CD4-positive, alpha-beta T cell (primary cell): ENCODE measurements around the gene TSPAN7. TPM values are rescaled to one million over a fixed set of nuclear protein-coding genes. Genes with fewer than 3 reads are reported as not detected.

ENCODE experiments used
- ATAC-seq: fragments of 200-7000 bp; cut with Tn5 transposase; one replicate; pipeline ENCODE4 v1.10.0; 2022; ENCODE audit warnings: mild to moderate bottlenecking; ENCODE audit not compliant: poor library complexity
- CTCF ChIA-PET: fragments of 350-600 bp; sonication (Branson Sonifier 250); formaldehyde crosslinking; loops from one replicate; lab custom pipeline; 2021; ENCODE audit warnings: antibody characterized with exemption, inconsistent platforms; lab: Charles Lee
- POLR2A ChIA-PET: fragments of 350-600 bp; sonication (Branson Sonifier 250); formaldehyde crosslinking; loops from one replicate; lab custom pipeline; 2021; ENCODE audit warnings: antibody characterized with exemption, inconsistent platforms; lab: Charles Lee
- DNase-seq, 14 experiments: peaks; one replicate each; pipeline ENCODE4 v3.0.0-alpha.2; 2013 to 2020; ENCODE audit warnings: mixed read lengths in 2 of 14
- H3K27ac ChIP-seq, 2 donors: one replicate each; pipeline versions ENCODE4 v1.5.1 to v1.7.0; 2013; ENCODE audit warnings: low read length in 2 of 2, low read depth in 1 of 2, mild to moderate bottlenecking in 1 of 2
- H3K27me3 ChIP-seq, 2 experiments: 1 replicate in 1 of 2; 2 replicates in 1 of 2; pipeline versions ENCODE4 v1.6.1 to v1.7.0; 2013; ENCODE audit warnings: low read length in 2 of 2, control low read depth in 1 of 2, mild to moderate bottlenecking in 1 of 2, moderate library complexity in 1 of 2; ENCODE audit not compliant: insufficient read depth in 2 of 2, control insufficient read depth in 1 of 2
- H3K36me3 ChIP-seq: one replicate; pipeline ENCODE4 v1.6.1; 2013; ENCODE audit warnings: low read length, control low read depth; ENCODE audit not compliant: insufficient read depth
- H3K4me1 ChIP-seq: one replicate; pipeline ENCODE4 v1.6.1; 2013; ENCODE audit warnings: low read length, control low read depth; ENCODE audit not compliant: insufficient read depth
- H3K4me3 ChIP-seq: one replicate; pipeline ENCODE4 v1.5.1; 2013; ENCODE audit warnings: mild to moderate bottlenecking, low read length, moderate library complexity
- H3K9me3 ChIP-seq, 2 experiments: 1 replicate in 1 of 2; 2 replicates in 1 of 2; pipeline versions ENCODE4 v1.6.1 to v1.7.0; 2013; ENCODE audit warnings: low read length in 2 of 2, mild to moderate bottlenecking in 2 of 2, control low read depth in 1 of 2, moderate library complexity in 1 of 2; ENCODE audit not compliant: control insufficient read depth in 1 of 2, insufficient read depth in 1 of 2
- H3K27ac Mint-ChIP-seq: one replicate; pipeline ENCODE4 v1.8.0; 2020; ENCODE audit warnings: mixed read lengths
- H3K27me3 Mint-ChIP-seq: one replicate; pipeline ENCODE4 v1.8.0; 2021; ENCODE audit warnings: mixed read lengths
- H3K36me3 Mint-ChIP-seq: one replicate; pipeline ENCODE4 v1.8.0; 2021; ENCODE audit warnings: low read depth, mixed read lengths
- H3K4me1 Mint-ChIP-seq: one replicate; pipeline ENCODE4 v1.8.0; 2021; ENCODE audit warnings: low read depth, mixed read lengths
- H3K4me3 Mint-ChIP-seq: one replicate; pipeline ENCODE4 v1.8.0; 2020; ENCODE audit warnings: mild to moderate bottlenecking, mixed read lengths
- H3K9me3 Mint-ChIP-seq: one replicate; pipeline ENCODE4 v1.8.0; 2020; ENCODE audit warnings: mixed read lengths
- CTCF ChIP-seq: fragments of 200-600 bp; IDR thresholded peaks from one replicate; pipeline ENCODE4 v1.8.0; 2022; ENCODE audit warnings: antibody characterized with exemption, mild to moderate bottlenecking
- intact Hi-C, 2 experiments: fragments of 100-400 bp; cut with DNase I in 1 of 2; cut with micrococcal nuclease in 1 of 2; formaldehyde crosslinking; loops; one replicate each; pipeline versions ENCODE4 v1.15.1 to v1.9.0; 2023 to 2025; cut with DNase I, micrococcal nuclease
- total RNA-seq, 174 experiments: library from RNA in 2 of 174; stranded (reverse) in 2 of 174; gene quantifications; one replicate each; pipeline ENCODE4 v1.2.3 and lab custom pipeline; 2021 to 2026

The TSPAN7 gene
- total RNA-seq, 2 experiments from 2014 or later, result 0.36 TPM; not detected in 1

- Mint-ChIP-seq H3K27ac (no peak overlapping the region), H3K4me3 (no peak overlapping the region), H3K9me3 (no peaks in the 10 kb centered on the region), H3K36me3 (no peaks in the 10 kb centered on the region), H3K4me1 (no peaks in the 10 kb centered on the region), H3K27me3 (no peaks in the 10 kb centered on the region)
- intact Hi-C loops, result no loop called here
- H3K4me3 ChIP-seq, result no peak overlapping the region
- H3K27me3 ChIP-seq, result no peaks in the 10 kb centered on the region
- ATAC-seq (no peak), DNase-seq (no peak)
- H3K9me3 ChIP-seq, result no peaks in the 10 kb centered on the region
- no peaks in the 10 kb centered on the region for H3K36me3 ChIP-seq
- ChIA-PET CTCF (no interaction called here), POLR2A (no interaction called here)
- no peak for TF ChIP-seq CTCF
- no peak overlapping the region for H3K27ac ChIP-seq
- no peaks in the 10 kb centered on the region for H3K4me1 ChIP-seq
Measured at GRCh38 chrX:38652934-38653442, 91.6 kb downstream of the TSPAN7 start.

GRCh38 chrX:38654302-38654701 is 93.0 kb downstream of the TSPAN7 start:
- no peaks in the 10 kb centered on the region for H3K4me1 Mint-ChIP-seq
- Histone ChIP-seq H3K4me3 (no peak overlapping the region), H3K27ac (no peak overlapping the region), H3K9me3 (no peaks in the 10 kb centered on the region), H3K4me1 (no peaks in the 10 kb centered on the region), H3K27me3 (no peaks in the 10 kb centered on the region), H3K36me3 (no peaks in the 10 kb centered on the region)
- no peaks in the 10 kb centered on the region for H3K9me3 Mint-ChIP-seq
- no peak for ATAC-seq
- H3K27ac Mint-ChIP-seq, result no peak overlapping the region
- intact Hi-C loops, result no loop called here
- H3K36me3 Mint-ChIP-seq, result no peaks in the 10 kb centered on the region
- peak in 2 of 14 experiments; percentile 2 to 5 for DNase-seq
- H3K27me3 Mint-ChIP-seq, result no peaks in the 10 kb centered on the region
- H3K4me3 Mint-ChIP-seq, result no peak overlapping the region
- POLR2A ChIA-PET, result no interaction called here
- CTCF ChIA-PET, result no interaction called here
- no peak for TF ChIP-seq CTCF

- intact Hi-C loops, result no loop called here
- Histone ChIP-seq H3K27ac (no peak overlapping the region), H3K4me3 (no peak overlapping the region), H3K9me3 (no peaks in the 10 kb centered on the region), H3K4me1 (no peaks in the 10 kb centered on the region), H3K27me3 (no peaks in the 10 kb centered on the region), H3K36me3 (no peaks in the 10 kb centered on the region)
- no peak for TF ChIP-seq CTCF
- Mint-ChIP-seq H3K27ac (no peak overlapping the region), H3K36me3 (no peaks in the 10 kb centered on the region), H3K4me3 (no peak overlapping the region), H3K27me3 (no peaks in the 10 kb centered on the region), H3K4me1 (no peaks in the 10 kb centered on the region), H3K9me3 (no peaks in the 10 kb centered on the region)
- DNase-seq, result no peak
- POLR2A ChIA-PET, result no interaction called here
- no peak for ATAC-seq
- CTCF ChIA-PET, result no interaction called here
Measured at GRCh38 chrX:38656350-38656915, 95.1 kb downstream of the TSPAN7 start.
